NCI-H2196 (cell line): Measurements from ENCODE around the gene DCLK1.

Source experiments
- DNase-seq: peaks from one replicate; lab custom pipeline; 2025; ENCODE audit not compliant: unreplicated experiment; lab: John Stamatoyannopoulos, UW

Gene DCLK1

GRCh38 chr13:36051082-36051481 is 80.1 kb downstream of the DCLK1 start:
- DNase-seq: no peak

DNA sequence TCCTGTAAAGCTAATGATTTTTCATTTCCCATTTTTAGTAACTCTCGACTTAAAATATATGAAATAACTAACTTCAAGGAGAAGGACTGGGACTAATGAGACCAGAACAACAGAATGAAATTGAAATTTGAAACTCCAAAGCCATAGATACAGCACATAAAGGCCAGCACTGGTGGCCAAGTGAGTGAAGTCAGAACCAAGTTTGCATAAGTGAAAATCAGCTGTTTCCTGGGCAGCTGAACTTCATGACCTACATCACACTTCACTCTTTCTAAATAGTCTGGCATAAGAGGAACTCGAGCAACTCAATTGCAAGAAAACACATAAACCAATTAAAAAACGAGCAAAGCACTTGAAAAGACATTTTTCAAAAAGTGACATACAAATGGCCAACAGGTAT is 84.5 kb downstream of the DCLK1 start:
- DNase-seq: no peak

DNA sequence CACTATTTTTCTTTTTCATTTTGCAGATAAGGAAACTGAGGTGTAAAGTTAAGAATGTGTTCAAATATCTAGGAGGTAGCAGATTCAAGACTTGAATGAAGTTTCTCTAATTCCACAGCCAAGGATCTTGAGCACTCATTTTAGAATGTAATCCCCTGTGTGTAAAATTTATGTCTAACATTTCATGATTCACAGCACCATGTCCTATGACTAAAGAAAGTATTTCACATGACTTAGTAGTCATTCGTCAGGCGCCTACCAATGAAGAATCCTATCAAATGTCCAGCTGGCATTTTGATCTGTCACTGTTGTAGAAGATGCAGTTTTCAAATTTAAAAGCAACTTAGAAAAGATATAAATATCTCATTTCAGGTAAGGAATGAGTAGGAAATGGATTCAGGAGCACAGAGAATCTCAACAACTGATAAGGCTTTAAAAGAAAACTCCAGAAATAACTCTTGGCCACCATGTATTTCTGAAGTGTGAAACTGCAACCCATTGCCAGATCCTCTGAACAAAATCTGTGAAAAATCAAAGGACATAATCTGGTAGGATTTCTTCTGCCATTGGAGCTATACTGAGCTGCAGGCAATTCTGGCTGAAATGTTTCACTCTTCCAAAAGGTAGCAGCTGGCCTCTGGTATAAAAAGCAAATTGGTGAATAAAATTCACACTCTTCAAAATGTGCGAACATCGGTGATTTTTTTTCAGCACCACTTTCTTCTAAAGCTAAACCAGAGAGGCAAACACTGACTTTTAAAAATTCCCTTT is 92.2 kb downstream of the DCLK1 start:
- no peak for DNase-seq

DNA sequence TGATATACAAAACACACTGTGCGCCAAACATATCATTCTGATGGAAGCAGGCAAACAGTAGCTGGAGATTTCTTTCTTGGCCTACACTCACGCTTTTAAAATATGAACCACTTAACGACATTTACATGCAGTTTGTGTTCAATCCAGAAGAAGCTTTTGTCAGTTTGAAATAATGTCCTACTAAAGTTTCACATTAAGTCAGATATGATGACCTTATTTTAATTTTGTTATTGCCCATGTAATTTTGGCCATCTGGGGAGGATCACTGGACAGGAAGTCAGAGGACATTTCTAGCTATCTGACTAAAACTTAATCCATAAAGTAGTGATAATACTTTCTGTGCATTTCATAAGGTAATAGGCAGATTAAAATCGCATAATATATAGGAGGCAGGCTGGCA is 98.1 kb downstream of the DCLK1 start:
- no peak for DNase-seq

DNA sequence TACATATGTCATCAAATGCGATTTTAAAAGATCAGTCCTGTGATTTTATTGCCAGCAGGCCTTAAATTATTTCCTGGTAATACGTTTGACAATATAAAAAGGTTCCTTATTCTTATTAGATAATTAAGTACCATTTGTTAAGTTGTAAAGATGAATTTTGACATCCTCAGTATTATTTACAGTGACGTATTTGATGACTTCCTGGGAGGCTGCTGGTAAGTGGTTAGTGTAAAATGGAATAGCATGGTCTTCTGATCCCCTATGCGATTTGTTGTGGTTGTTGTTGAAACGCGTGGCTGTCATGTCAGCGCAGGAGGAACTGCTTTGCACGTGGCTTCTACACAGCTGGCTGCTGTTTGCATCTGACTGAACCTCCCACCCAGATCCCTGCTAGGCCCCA is 99.7 kb downstream of the DCLK1 start:
- no peak for DNase-seq

GRCh38 chr13:36030670-36031331 is 100.4 kb downstream of the DCLK1 start:
- DNase-seq: no peak

DNA sequence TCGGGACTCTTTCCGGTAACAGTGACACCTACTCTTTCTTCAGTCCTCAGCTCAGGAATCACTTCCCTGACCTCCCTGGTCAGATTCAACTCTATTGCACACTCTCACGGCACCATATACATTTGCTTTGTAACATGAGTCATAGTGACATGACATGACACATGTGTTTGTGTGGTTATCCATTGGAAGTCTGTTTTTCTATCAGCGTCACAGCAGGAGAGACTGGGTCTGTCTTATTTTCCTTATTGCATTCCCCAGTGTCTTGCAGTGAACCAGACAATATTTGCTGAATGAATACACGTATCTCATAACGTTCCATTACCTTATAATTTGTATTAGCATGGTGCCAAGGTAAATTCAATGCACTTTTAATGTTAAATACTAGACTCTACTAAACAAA is 102.0 kb downstream of the DCLK1 start:
- no peak for DNase-seq

- no peak for DNase-seq
These were observed 102.7 kb downstream of the DCLK1 start for GRCh38 chr13:36028359-36029025.

GRCh38 chr13:36026531-36026930 is 104.7 kb downstream of the DCLK1 start:
- DNase-seq: no peak

DNA sequence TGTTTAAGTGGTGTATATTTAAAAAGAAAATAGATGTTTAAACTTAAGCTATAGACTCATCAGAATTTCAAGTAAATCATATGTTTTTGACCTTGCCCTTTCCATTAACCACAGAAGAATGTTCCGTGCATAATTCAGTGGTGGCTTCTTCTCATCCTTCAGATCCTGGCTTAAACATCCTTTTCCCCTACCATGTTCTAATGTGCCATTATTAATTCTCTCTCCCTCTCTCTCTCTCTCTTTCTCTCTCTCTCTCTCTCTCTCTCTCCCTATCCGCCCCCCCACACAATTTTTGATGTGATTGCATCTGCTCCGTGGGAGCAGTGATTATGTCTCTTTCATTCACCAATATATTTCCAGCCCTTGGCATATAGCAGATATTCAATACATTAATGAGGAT is 116.4 kb downstream of the DCLK1 start:
- no peak for DNase-seq

GRCh38 chr13:36006894-36007675 is 124.1 kb downstream of the DCLK1 start:
- no peak for DNase-seq

DNA sequence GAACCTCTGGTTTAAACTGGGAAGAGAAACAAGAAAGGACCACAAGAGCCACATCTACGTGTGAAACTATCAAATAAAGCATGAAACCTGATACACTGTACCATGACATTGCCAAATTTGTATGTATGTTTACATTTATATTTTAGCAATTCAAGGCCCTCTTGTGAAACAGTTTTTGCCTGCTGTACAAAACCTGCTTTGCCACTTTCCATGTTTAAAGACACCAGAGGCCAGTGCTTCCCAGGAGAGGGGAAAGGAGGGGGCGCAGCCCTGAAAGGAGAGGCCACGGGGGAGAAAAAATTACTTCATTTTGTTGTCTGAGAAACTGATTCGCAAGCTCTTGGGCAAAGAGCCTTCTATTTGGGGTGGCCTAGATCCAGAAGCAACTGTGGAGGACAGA is 124.8 kb downstream of the DCLK1 start:
- peak; percentile 1 for DNase-seq

GRCh38 chr13:36001561-36001960 is 129.6 kb downstream of the DCLK1 start:
- DNase-seq: no peak

DNA sequence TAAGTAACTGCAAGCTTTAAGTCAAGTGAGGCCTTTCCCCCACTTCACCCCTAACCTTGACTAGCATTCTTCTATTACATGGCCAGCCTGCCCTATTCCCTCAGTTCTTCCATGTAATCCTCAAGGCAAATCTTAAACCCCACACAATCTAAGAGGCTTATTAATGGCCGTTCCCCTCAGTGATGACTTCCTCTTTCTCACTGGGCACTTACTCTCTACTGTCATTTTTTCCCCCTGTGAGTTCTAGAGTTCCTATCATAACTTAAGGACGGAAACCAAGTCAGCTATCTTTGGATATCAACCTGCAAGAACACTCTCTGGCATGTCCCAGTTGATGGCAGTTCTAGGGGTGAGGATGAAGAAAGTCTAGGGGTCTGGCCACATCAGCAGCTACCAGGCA is 131.2 kb downstream of the DCLK1 start:
- DNase-seq: no peak

- no peak for DNase-seq
These were observed 134.8 kb downstream of the DCLK1 start for GRCh38 chr13:35996360-35996759.

- DNase-seq: no peak
These were observed 136.0 kb downstream of the DCLK1 start for GRCh38 chr13:35995136-35995535.

DNA sequence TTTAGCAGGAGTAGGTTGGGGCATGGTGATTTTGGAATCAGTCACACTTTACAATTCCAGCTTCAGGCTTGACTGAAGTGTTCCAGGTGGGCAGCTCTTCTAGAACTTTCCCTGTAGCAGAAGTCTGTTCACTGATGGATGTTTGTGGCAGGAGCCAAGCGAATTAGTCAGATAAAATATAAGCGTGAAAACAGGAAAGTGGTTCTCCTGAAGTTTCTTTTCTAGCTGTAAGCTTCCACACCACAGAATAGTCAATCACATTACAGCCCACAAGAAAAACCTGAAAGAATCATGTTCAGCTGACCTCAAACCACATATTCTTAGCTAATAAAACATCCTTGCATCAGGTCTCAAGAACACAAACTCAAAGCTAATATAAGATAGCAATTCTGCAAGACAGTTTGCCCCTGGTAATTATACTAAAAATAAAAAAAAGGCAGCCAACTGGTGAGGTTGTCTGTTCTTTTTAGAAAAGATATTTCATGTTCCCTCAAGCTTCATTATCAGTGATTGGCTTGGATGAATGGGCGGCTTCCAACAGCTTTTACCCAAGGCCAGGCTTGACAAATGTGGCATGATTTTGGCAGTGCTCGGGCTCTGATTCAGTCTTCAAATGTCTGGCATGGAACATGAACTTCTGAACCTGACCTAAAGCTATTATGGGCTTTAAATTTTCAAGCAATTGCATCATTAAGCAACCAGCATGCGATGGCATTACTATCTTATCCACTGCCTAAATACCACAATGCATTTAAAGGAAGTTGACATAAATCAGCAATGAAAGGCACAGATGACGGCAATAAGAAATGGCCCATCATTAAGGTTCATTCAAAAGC is 136.8 kb downstream of the DCLK1 start:
- no peak for DNase-seq

- no peak for DNase-seq
These were observed 137.5 kb downstream of the DCLK1 start for GRCh38 chr13:35993686-35994085.

GRCh38 chr13:35992964-35993363 is 138.2 kb downstream of the DCLK1 start:
- no peak for DNase-seq

DNA sequence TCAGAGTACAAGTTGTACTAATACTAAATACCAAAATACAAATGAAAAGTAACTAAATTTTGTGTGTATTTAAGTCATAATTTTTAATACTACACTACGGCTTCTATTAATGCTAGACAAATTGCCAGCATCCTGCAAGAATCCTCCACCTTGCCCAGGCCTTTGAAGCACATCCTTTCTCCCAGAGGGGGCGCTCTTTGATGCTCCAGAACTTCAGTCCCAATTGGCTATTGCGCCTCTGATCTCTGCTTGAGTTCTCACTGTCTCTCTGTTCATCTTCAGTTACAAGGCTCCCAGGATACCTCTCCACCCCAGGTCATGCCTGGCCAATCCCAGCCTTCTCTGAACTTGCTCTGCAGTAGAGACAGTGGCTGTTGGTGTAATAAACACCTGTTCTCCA is 141.0 kb downstream of the DCLK1 start:
- no peak for DNase-seq

GRCh38 chr13:35988648-35989081 is 142.5 kb downstream of the DCLK1 start:
- no peak for DNase-seq
